SK-N-SH (cell line): ENCODE measurements around the gene SPTBN1. TPM values are rescaled to one million over a fixed set of nuclear protein-coding genes. Genes with fewer than 3 reads are reported as not detected.

ENCODE experiments used
- CTCF ChIA-PET: fragments of 300-600, 350-600 bp; formaldehyde crosslinking; extraction: SDS; loops from one replicate; lab custom pipeline; 2021; lab: Yijun Ruan, JAX
- POLR2A ChIA-PET: fragments of 350-600 bp; sonication (Branson Sonifier 250); formaldehyde crosslinking; extraction: SDS; loops from one replicate; lab custom pipeline; 2020; ENCODE audit warnings: antibody characterized with exemption, inconsistent platforms; lab: Yijun Ruan, JAX
- DNase-seq: peaks from one replicate; pipeline ENCODE4 v3.0.0; 2012
- H2AFZ ChIP-seq: fragments of 200-600 bp; sonication (generic); 2 replicates; pipeline ENCODE4 v1.8.1; 2016; ENCODE audit warnings: antibody characterized with exemption, mild to moderate bottlenecking, low read depth
- H3F3A ChIP-seq: fragments of 200-600 bp; sonication (generic); replicated peaks from 2 replicates; pipeline ENCODE3; 2016; ENCODE audit warnings: antibody characterized with exemption, mild to moderate bottlenecking; ENCODE audit not compliant: insufficient read depth
- H3K27ac ChIP-seq, 2 experiments: fragments of 200-500 bp in 1 of 2; fragments of 200-600 bp in 1 of 2; sonication (Bioruptor generic) in 1 of 2; sonication (generic), shearing (Covaris generic) in 1 of 2; 2 replicates each; pipeline versions ENCODE4 v1.5.1 to v1.6.1; 2014 to 2016; ENCODE audit warnings: low read depth in 2 of 2, inconsistent platforms in 1 of 2, low read length in 1 of 2, mild to moderate bottlenecking in 1 of 2, mixed read lengths in 1 of 2
- H3K27me3 ChIP-seq: fragments of 200-600 bp; sonication (generic), shearing (Covaris generic); 2 replicates; pipeline ENCODE4 v1.6.1; 2016; ENCODE audit warnings: mixed run types; ENCODE audit not compliant: insufficient read depth
- H3K36me3 ChIP-seq, 2 experiments: fragments of 200-500 bp in 1 of 2; fragments of 200-600 bp in 1 of 2; sonication (Bioruptor generic) in 1 of 2; sonication (generic) in 1 of 2; replicated peaks in 1 of 2; 2 replicates each; pipeline versions ENCODE3 to v1.5.1; 2014 to 2016; ENCODE audit warnings: low read length in 1 of 2, mild to moderate bottlenecking in 1 of 2; ENCODE audit not compliant: insufficient read depth in 2 of 2, control insufficient read depth in 1 of 2
- H3K4me1 ChIP-seq, 2 experiments: fragments of 200-500 bp in 1 of 2; fragments of 200-600 bp in 1 of 2; sonication (Bioruptor generic) in 1 of 2; sonication (generic), shearing (Covaris generic) in 1 of 2; 2 replicates each; pipeline versions ENCODE4 v1.5.1 to v1.6.1; 2014 to 2016; ENCODE audit warnings: low read depth in 1 of 2, low read length in 1 of 2, mixed run types in 1 of 2; ENCODE audit not compliant: insufficient read depth in 2 of 2, control insufficient read depth in 1 of 2
- H3K4me2 ChIP-seq: fragments of 200-600 bp; sonication (generic), shearing (Covaris generic); 2 replicates; pipeline ENCODE4 v1.6.1; 2017; ENCODE audit warnings: mixed run types
- H3K4me3 ChIP-seq, 2 experiments: fragments of 200-500 bp in 1 of 2; fragments of 200-600 bp in 1 of 2; sonication (Bioruptor generic) in 1 of 2; sonication (generic), shearing (Covaris generic) in 1 of 2; 2 replicates each; pipeline versions ENCODE4 v1.5.1 to v1.8.1; 2014 to 2016; ENCODE audit warnings: low read depth in 2 of 2, inconsistent platforms in 1 of 2, low read length in 1 of 2, mild to moderate bottlenecking in 1 of 2, mixed read lengths in 1 of 2, moderate library complexity in 1 of 2
- H3K79me2 ChIP-seq: fragments of 200-600 bp; sonication (generic); 2 replicates; pipeline ENCODE4 v1.8.1; 2017; ENCODE audit warnings: mild to moderate bottlenecking; ENCODE audit not compliant: insufficient read depth
- H3K9ac ChIP-seq: fragments of 200-600 bp; sonication (generic); 2 replicates; pipeline ENCODE4 v1.6.1; 2017; ENCODE audit warnings: mixed run types
- H3K9me2 ChIP-seq: fragments of 200-600 bp; sonication (generic); 2 replicates; pipeline ENCODE4 v1.6.1; 2017; ENCODE audit warnings: mixed run types
- H3K9me3 ChIP-seq: fragments of 200-600 bp; sonication (generic); 2 replicates; pipeline ENCODE4 v1.6.1; 2017; ENCODE audit warnings: mixed run types, mild to moderate bottlenecking, moderate library complexity
- H4K20me1 ChIP-seq: fragments of 200-600 bp; sonication (generic); 2 replicates; pipeline ENCODE4 v1.6.1; 2017; ENCODE audit warnings: mild to moderate bottlenecking, mixed run types; ENCODE audit not compliant: insufficient read depth
- EZH2phosphoT487 ChIP-seq: fragments of 200-600 bp; sonication (generic); IDR thresholded peaks from 2 replicates; pipeline ENCODE4 v1.6.1; 2017; ENCODE audit warnings: low read depth, mixed run types, mild to moderate bottlenecking, antibody characterized with exemption, moderate library complexity, borderline replicate concordance
- FOXM1 ChIP-seq: IDR thresholded peaks from 2 replicates; pipeline ENCODE4 v1.4.0; 2012; ENCODE audit warnings: low read depth, mild to moderate bottlenecking
- GABPA ChIP-seq: IDR thresholded peaks from 2 replicates; pipeline ENCODE4 v1.4.0; 2012; ENCODE audit warnings: low read depth, mild to moderate bottlenecking
- GATA2 ChIP-seq: sonication (generic); formaldehyde crosslinking; IDR thresholded peaks from 2 replicates; pipeline ENCODE4 v1.5.0; 2020; ENCODE audit warnings: mild to moderate bottlenecking, missing genetic modification reagents
- JUND ChIP-seq: IDR thresholded peaks from 2 replicates; pipeline ENCODE4 v1.4.0; 2012
- MAX ChIP-seq: IDR thresholded peaks from 2 replicates; pipeline ENCODE4 v1.4.0; 2012; ENCODE audit warnings: low read depth
- MXI1 ChIP-seq: IDR thresholded peaks from 2 replicates; pipeline ENCODE4 v1.6.1; 2012; ENCODE audit warnings: mild to moderate bottlenecking, low read depth, low read length, improper control_type of control experiment
- NFIC ChIP-seq: IDR thresholded peaks from 2 replicates; pipeline ENCODE4 v1.4.0; 2012; ENCODE audit warnings: borderline replicate concordance
- NRF1 ChIP-seq: IDR thresholded peaks from 2 replicates; pipeline ENCODE4 v1.6.1; 2012; ENCODE audit warnings: low read depth, mild to moderate bottlenecking, low read length
- PBX3 ChIP-seq: IDR thresholded peaks from 2 replicates; pipeline ENCODE4; 2012
- RXRA ChIP-seq: IDR thresholded peaks from 2 replicates; pipeline ENCODE4 v1.4.0; 2012; ENCODE audit warnings: low read depth, mild to moderate bottlenecking, borderline replicate concordance
- ZBTB33 ChIP-seq: IDR thresholded peaks from 2 replicates; pipeline ENCODE4 v1.4.0; 2012; ENCODE audit warnings: low read depth, borderline replicate concordance
- WGBS: methylation state at CpG from one replicate; pipeline ENCODE4 v1.1.6; 2017; ENCODE audit warnings: low lambda C conversion rate; 5-methylcytosine and 5-hydroxymethylcytosine counted together
- polyA plus RNA-seq, 3 experiments: library from polyadenylated mRNA; depleted of rRNA; stranded (reverse); fragments of >200 nt; gene quantifications; 2 replicates each; pipeline ENCODE4 v1.2.3, GENCODE V29; 2012
- TF ChIP-seq, protein P1 (sequence below): fragments of 200-600 bp; sonication (generic); IDR thresholded peaks from 2 replicates; pipeline ENCODE4 v1.6.1; 2017; ENCODE audit warnings: antibody characterized with exemption, mild to moderate bottlenecking, moderate library complexity
- TF ChIP-seq, protein P2 (sequence below): IDR thresholded peaks from 2 replicates; pipeline ENCODE4 v1.4.0; 2012; ENCODE audit warnings: low read depth, borderline replicate concordance
- TF ChIP-seq, protein P3 (sequence below): fragments of 150-350 bp; IDR thresholded peaks from 2 replicates; pipeline ENCODE4 v1.6.1; 2016; ENCODE audit warnings: mild to moderate bottlenecking, low read depth, low read length

The SPTBN1 gene
- polyA plus RNA-seq, 1 of the 3 experiments (the other 2 are of a cell fraction), result 29.1 TPM

DNA sequence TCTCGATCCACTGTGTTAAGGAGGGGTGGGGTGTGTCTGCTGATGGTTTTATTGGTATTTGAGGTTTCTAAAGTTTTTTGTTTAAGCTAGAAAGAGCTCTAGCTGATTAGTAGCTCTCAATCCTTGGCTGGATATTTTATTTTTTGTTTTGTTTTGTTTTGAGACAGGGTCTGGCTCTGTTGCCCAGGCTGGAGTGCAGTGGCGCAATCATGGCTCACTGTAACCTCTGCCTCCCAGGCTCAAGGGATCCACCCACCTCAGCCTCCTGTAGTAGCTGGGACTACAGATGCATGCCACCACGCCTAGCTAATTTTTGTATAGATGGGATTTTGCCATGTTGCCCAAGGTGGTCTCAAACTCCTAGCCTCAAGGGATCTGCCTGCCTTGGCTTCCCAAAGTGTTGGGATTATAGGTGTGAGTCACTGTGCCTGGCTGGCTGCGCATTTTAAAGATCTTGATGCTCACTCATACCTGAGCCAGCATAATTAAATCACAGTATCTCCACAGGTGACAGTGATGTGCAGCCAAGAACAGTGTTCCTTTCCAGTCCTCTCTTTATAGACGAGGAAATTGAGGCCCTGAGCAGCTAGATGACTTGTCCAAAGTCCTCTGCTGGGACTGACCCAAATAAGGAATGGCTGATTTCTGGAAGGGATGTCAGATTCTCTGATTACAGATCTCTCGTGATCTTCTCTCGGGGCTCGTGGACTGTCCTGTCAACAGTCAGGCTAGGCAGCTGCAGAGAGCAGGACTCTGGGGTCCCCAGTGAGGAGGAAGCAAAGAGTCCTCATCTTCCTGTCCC, 44.5 kb downstream of the SPTBN1 start:
- 91% methylated on average over 8 of the region's 8 CpGs for WGBS
- no peaks in the 10 kb centered on the region for H3K9me2 ChIP-seq
- no peaks in the 10 kb centered on the region for H3F3A ChIP-seq
- H3K4me2 ChIP-seq, result no peak overlapping the region
- H3K4me3 ChIP-seq, result no peak overlapping the region
- ChIA-PET CTCF (interaction anchor here (0.6 to 2.2 kb wide), 7 partner anchors 19 to 394 kb away, joined by 3 to 7 read pairs (median 3); no protein-coding TSS in a partner anchor), POLR2A (interaction anchor here (1.0 kb wide), 1 partner anchor 44 kb away, joined by 3 read pairs; no protein-coding TSS in a partner anchor)
- H4K20me1 ChIP-seq, result peaks cover 76% of the 10 kb centered on the region
- DNase-seq, result no peak
- peaks cover 0 to 32% of the 10 kb centered on the region in 2 experiments; a peak in 3 of 4 replicates for H3K4me1 ChIP-seq
- no peak overlapping the region for H3K9ac ChIP-seq
- H3K27me3 ChIP-seq, result no peaks in the 10 kb centered on the region
- H3K27ac ChIP-seq, result no peak overlapping the region; a peak in 1 of 4 replicates
- H2AFZ ChIP-seq, result no peak overlapping the region
- peaks cover 94% of the 10 kb centered on the region for H3K79me2 ChIP-seq
- H3K36me3 ChIP-seq, result no peaks in the 10 kb centered on the region
- H3K9me3 ChIP-seq, result no peaks in the 10 kb centered on the region
- no peak for TF ChIP-seq MXI1
- TF ChIP-seq, protein P1, sequence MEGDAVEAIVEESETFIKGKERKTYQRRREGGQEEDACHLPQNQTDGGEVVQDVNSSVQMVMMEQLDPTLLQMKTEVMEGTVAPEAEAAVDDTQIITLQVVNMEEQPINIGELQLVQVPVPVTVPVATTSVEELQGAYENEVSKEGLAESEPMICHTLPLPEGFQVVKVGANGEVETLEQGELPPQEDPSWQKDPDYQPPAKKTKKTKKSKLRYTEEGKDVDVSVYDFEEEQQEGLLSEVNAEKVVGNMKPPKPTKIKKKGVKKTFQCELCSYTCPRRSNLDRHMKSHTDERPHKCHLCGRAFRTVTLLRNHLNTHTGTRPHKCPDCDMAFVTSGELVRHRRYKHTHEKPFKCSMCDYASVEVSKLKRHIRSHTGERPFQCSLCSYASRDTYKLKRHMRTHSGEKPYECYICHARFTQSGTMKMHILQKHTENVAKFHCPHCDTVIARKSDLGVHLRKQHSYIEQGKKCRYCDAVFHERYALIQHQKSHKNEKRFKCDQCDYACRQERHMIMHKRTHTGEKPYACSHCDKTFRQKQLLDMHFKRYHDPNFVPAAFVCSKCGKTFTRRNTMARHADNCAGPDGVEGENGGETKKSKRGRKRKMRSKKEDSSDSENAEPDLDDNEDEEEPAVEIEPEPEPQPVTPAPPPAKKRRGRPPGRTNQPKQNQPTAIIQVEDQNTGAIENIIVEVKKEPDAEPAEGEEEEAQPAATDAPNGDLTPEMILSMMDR, result no peak

DNA sequence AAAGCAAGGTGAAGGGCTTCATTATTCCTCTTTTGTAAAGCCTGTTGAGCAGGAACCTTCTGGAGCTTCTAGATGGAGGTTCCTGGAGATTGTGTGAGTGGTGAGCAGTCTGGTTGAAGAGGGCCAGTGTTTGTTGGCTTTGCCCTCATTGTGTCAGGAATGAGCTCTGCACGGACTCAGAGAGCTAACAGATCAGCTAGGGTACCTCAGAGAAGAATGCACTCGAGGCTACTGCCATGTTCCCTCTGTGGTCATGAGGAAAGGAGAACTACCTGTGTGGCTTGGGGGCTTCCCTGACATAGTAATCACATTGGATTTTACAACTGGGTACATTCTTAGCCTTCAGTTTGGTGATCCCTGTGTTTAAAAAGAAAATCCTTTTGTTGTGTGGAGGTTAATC, 46.6 kb downstream of the SPTBN1 start:
- Histone ChIP-seq H3K9me3 (no peaks in the 10 kb centered on the region), H3K36me3 (no peaks in the 10 kb centered on the region), H3K79me2 (peaks cover 94% of the 10 kb centered on the region), H3K27me3 (no peaks in the 10 kb centered on the region), H3K4me1 (peaks cover 0 to 32% of the 10 kb centered on the region in 2 experiments; a peak in 2 of 4 replicates), H3K9ac (no peak overlapping the region), H3K9me2 (no peaks in the 10 kb centered on the region), H3K27ac (no peak overlapping the region), H3K4me2 (no peak overlapping the region), H3K4me3 (no peak overlapping the region), H2AFZ (no peak overlapping the region), H3F3A (no peaks in the 10 kb centered on the region), H4K20me1 (peaks cover 68% of the 10 kb centered on the region)
- ChIA-PET CTCF (interaction anchor here (0.6 to 2.3 kb wide), 13 partner anchors 20 to 396 kb away, joined by 3 to 8 read pairs (median 3); no protein-coding TSS in a partner anchor), POLR2A (no interaction called here)
- no peak for DNase-seq
- 74% methylated on average over 2 of the region's 2 CpGs for WGBS
- TF ChIP-seq ZBTB33 (no peak), FOXM1 (no peak), MAX (no peak), PBX3 (no peak), RXRA (no peak), GATA2 (CRISPR knock-in tag) (no peak), JUND (no peak), EZH2phosphoT487 (no peak), NRF1 (no peak), GABPA (no peak), NFIC (no peak), MXI1 (no peak)
- TF ChIP-seq, protein P2, sequence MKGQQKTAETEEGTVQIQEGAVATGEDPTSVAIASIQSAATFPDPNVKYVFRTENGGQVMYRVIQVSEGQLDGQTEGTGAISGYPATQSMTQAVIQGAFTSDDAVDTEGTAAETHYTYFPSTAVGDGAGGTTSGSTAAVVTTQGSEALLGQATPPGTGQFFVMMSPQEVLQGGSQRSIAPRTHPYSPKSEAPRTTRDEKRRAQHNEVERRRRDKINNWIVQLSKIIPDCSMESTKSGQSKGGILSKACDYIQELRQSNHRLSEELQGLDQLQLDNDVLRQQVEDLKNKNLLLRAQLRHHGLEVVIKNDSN, result no peak
- TF ChIP-seq, protein P3, sequence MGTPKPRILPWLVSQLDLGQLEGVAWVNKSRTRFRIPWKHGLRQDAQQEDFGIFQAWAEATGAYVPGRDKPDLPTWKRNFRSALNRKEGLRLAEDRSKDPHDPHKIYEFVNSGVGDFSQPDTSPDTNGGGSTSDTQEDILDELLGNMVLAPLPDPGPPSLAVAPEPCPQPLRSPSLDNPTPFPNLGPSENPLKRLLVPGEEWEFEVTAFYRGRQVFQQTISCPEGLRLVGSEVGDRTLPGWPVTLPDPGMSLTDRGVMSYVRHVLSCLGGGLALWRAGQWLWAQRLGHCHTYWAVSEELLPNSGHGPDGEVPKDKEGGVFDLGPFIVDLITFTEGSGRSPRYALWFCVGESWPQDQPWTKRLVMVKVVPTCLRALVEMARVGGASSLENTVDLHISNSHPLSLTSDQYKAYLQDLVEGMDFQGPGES, result no peak
- TF ChIP-seq, protein P1, result no peak
